GM18499 (cell line): ENCODE measurements around the gene MRPL53.

Source experiments
- ATAC-seq: cut with Tn5 transposase; IDR thresholded peaks from one replicate; pipeline ENCODE4 v1.9.1; 2021; ENCODE audit warnings: moderate number of reproducible peaks; ENCODE audit not compliant: insufficient read depth, unreplicated experiment

MRPL53 gene

GRCh38 chr2:74472086-74472944 lies at the start of gene MRPL53:
MRPL53 (minus strand) TSS chr2:74472680; CDS start chr2:74472660, 20 bp downstream.
- ATAC-seq = peak; percentile 43

GRCh38 chr2:74516650-74517049 lies 44.2 kb upstream of the MRPL53 start:
- ATAC-seq = no peak

GRCh38 chr2:74515981-74516633 lies 43.6 kb upstream of the MRPL53 start:
- no peak for ATAC-seq

- no peak for ATAC-seq
Observed at GRCh38 chr2:74515271-74515980, 42.9 kb upstream of the MRPL53 start.

GRCh38 chr2:74514368-74515270 lies 42.1 kb upstream of the MRPL53 start, which contains the start of gene TLX2:
TLX2 (plus strand) TSS chr2:74514450; CDS start chr2:74514807, 357 bp downstream.
- no peak for ATAC-seq

- no peak for ATAC-seq
Observed at GRCh38 chr2:74513605-74514367, 41.3 kb upstream of the MRPL53 start.

GRCh38 chr2:74512744-74513604 lies 40.5 kb upstream of the MRPL53 start:
- ATAC-seq = no peak

GRCh38 chr2:74511104-74511989 lies 38.9 kb upstream of the MRPL53 start:
- ATAC-seq = no peak

- ATAC-seq = no peak
Observed at GRCh38 chr2:74510272-74510671, 37.8 kb upstream of the MRPL53 start.

- ATAC-seq = no peak
Observed at GRCh38 chr2:74507926-74508520, 35.5 kb upstream of the MRPL53 start.

GRCh38 chr2:74507145-74507925 lies 34.9 kb upstream of the MRPL53 start, which contains the start of gene PCGF1:
PCGF1 (minus strand) TSS chr2:74507695; CDS start chr2:74507668, 27 bp downstream.
- peak; percentile 84 for ATAC-seq

GRCh38 chr2:74505448-74506246 lies 33.2 kb upstream of the MRPL53 start:
- ATAC-seq = no peak

GRCh38 chr2:74504591-74504990 lies 32.1 kb upstream of the MRPL53 start:
- no peak for ATAC-seq

GRCh38 chr2:74503506-74504475 lies 31.3 kb upstream of the MRPL53 start:
- ATAC-seq = no peak
